ENCODE results near the gene KIF15. TPM values are rescaled to one million over a fixed set of nuclear protein-coding genes. Genes with fewer than 3 reads are reported as not detected.

The KIF15 gene
- total RNA-seq, 1 donor from 2014 or later = 2.2 TPM

- TF ChIP-seq CTCF (IDR thresholded peaks at IDR 0.05) = no peak
- no peaks in the 10 kb centered on the region for H3K36me3 Mint-ChIP-seq (ENCODE audit: low read depth)
- peaks cover 8% of the 10 kb centered on the region for H3K4me1 Mint-ChIP-seq (ENCODE audit: low read depth)
- no peak overlapping the region for H3K27ac Mint-ChIP-seq (ENCODE audit: unreplicated experiment)
- no peaks in the 10 kb centered on the region for H3K9me3 Mint-ChIP-seq (ENCODE audit: low read depth)
- no peaks in the 10 kb centered on the region for H3K27me3 Mint-ChIP-seq (ENCODE audit: low read depth)
- DNase-seq (ENCODE audit: low spot score) = no peak
- H3K4me3 Mint-ChIP-seq (ENCODE audit: unreplicated experiment) = no peak overlapping the region
These were observed 141.0 kb downstream of the KIF15 start for GRCh38 chr3:44902628-44903027.

Other genes with a start within 250 kb of the KIF15 start
- 6.8 to 9.2 TPM (median 7.0 TPM) in 3 replicates for gene ZKSCAN7, start 206.6 kb upstream of the KIF15 start, total RNA-seq
- gene ZNF660, start 176.8 kb upstream of the KIF15 start, total RNA-seq = 5.3 to 9.4 TPM (median 5.4 TPM) in 3 replicates
- 15.9 to 20.2 TPM (median 16.6 TPM) in 3 replicates for gene ZNF197, start 136.8 kb upstream of the KIF15 start, total RNA-seq
- 10.5 to 15.3 TPM (median 14.8 TPM) in 3 replicates for gene ZNF35, start 113.1 kb upstream of the KIF15 start, total RNA-seq
- not detected in 3 replicates for gene ZNF502, start 49.1 kb upstream of the KIF15 start, total RNA-seq
- gene ZNF501, start 32.2 kb upstream of the KIF15 start, total RNA-seq = 1.7 to 4.1 TPM (median 1.8 TPM) in 3 replicates
- gene KIAA1143, start 175 bp upstream of the KIF15 start, total RNA-seq = 23.8 to 39.4 TPM (median 25.8 TPM) in 3 replicates
- 14.2 to 14.6 TPM (median 14.3 TPM) in 3 replicates for gene TMEM42, start 100.1 kb downstream of the KIF15 start, total RNA-seq
- 0.27 TPM in 1 of 3 replicates, not detected in the others for gene TGM4, start 112.8 kb downstream of the KIF15 start, total RNA-seq
- 60.3 to 69.8 TPM (median 63.4 TPM) in 3 replicates for gene ZDHHC3, start 214.4 kb downstream of the KIF15 start, total RNA-seq
- gene EXOSC7, start 214.4 kb downstream of the KIF15 start, total RNA-seq = 29.1 to 33.3 TPM (median 31.3 TPM) in 3 replicates